ENCODE measurements around the gene LCTL.

LCTL gene, protein sequence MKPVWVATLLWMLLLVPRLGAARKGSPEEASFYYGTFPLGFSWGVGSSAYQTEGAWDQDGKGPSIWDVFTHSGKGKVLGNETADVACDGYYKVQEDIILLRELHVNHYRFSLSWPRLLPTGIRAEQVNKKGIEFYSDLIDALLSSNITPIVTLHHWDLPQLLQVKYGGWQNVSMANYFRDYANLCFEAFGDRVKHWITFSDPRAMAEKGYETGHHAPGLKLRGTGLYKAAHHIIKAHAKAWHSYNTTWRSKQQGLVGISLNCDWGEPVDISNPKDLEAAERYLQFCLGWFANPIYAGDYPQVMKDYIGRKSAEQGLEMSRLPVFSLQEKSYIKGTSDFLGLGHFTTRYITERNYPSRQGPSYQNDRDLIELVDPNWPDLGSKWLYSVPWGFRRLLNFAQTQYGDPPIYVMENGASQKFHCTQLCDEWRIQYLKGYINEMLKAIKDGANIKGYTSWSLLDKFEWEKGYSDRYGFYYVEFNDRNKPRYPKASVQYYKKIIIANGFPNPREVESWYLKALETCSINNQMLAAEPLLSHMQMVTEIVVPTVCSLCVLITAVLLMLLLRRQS

DNA sequence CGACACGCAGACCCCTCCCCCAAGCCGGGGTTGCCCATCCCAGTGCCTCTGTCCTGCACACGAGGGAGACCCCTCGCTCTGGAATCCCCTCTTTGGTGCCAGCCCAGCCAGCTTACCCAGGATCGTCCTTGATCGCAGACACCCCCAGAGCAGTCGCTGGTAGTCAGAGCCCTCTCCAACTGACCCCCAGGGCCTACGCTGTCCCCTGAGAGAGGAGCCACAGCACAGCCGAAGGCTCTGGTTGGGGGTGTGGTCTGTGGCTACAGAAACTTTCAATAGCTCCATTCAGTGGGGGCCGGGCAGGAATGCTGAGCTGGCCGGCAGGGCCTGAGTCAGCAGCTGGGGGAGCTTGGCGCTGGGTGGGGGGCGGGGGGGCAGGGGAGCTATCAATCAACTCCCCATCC is at the start of gene LCTL:
Gene LCTL, minus strand, starts transcription at position 258 of the 404 bp plus-strand sequence. CDS start 633 bp downstream, outside the sequence.
- peak; percentile 74 for DNase-seq (ENCODE audit: low read depth)

DNA sequence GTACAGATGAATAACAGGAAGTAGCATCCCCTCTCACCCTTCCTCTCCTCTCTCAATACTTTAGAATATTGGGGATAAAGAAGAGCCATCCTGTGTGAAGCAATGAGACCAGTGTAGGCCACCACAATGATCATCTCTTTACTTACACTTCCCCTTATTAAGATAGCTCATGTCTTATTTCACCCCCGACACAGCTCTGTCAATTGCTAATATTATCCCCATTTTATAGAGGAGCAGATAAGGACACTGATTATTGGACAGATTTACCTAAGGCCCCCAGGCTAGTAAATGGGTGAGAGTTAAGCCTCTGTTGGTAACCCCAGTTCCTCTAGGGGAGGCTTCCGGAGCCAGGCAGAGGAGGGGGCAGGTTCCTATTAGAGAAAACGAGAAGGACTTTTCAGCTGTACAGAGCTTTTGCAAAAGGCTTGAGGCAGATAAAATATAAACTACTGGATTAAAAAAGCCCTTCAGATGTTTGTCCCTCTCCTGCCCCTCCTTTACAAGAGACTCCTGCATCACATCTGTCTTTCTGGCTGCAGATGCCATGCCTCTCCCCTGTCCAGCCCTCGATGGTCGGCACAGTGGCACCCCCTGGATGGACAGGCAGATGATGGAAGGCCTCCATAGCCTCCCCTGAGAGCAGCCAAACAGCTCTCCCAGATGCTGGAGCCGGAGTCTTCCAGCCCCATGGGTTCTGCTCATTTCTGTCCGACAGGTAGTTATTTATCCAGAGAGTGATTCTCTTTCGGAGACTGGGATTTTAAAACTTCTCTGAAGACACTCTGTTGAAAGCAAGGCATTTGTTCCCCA is 49.4 kb upstream of the LCTL start:
- no peak for DNase-seq (ENCODE audit: low read depth)

DNA sequence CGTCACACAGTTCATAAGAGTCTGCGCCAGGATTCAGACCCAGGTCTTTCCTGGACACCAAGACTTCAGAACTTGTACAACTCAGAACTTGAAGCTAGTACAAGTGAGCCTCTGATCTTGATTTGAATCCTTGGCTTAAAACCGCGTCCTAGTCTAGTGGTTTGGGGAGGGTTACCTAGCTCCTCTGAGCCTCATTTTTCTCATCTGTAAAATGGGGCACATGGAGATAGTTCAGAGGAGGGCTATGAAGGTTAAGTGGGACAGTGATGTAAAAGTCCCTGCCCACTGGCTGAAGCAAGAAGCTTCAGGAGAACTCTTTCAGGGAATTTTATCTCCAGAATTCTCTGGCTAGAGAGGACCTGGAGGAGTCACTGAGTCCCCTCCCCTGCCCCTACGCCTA is 48.7 kb upstream of the LCTL start:
- DNase-seq (ENCODE audit: low read depth) = no peak

DNA sequence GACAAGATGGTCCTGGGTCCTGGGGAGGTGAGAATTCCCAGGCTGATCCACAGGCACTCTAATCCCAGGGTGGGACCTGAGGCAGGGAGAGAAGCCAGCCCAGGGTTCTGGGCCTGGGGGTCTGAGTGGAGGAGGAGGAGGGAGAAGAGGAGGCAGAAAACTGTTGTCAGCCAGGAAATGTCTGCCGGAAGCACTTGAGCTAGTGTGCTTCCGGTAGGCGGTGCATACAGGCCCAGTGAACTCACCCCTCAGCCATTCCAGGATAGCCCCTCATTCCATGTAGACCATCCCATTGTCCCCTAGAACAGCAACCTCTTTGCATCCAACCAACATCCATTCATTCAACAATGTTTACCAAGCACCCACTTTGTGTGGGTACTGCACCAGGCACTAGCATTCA is 47.9 kb upstream of the LCTL start:
- no peak for DNase-seq (ENCODE audit: low read depth)

DNA sequence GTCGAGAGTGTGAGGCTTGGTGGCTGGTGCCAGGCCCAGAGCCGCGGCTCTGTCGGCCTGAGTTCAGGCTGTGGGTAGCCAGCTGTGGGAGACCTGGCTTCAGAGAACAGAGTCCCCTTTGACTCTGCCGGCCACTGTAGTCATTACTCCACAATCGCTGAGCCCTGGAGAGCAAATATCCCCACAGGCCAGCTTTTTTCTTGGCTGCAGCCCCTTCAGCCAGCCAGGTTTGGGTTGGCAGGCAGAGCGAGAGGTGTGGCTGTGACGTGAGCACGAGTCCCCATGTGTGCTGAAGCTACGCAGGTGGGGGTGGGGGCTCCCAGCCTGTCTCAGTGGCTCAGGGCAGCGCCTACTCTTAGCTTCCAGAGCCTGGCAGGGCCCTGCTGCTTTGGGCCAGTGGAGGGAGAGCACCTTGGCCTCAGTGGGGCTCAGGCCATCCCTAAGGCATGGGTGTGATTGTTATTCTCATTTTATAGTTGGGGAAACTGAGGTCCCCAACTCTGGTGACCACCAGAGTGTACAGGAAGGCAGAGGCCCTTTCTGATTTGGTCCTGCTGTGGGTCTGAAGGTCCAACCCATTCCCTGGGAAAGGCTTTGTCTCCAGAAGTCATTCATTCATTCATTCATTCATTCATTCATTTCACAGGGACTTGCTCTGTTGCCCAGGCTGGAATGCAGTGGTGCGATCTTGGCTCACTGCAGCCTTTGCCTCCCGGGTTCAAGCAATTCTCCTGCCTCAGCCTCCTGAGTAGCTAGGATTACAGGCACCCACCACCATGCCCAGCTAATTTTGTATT is 45.7 kb upstream of the LCTL start:
- DNase-seq (ENCODE audit: low read depth) = no peak

DNA sequence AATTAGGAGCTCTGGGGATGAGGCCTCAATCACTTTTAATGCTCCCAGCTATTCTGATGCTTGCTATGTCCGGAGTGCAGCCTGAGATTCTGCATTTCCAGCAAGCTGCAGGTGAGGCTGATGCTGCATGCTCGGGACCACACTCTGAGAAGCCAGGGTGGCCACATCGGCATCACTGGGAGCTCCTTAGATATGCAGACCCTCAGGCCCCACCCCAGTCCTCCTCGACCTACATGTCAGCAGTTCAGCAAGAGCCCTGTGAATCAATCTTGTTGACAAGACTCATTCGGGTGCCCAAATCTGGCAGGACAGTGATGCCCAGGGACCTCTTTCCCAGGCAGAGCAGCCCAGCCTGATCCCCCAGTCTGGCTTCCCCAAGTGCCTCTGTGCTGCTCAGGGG is 44.1 kb upstream of the LCTL start:
- no peak for DNase-seq (ENCODE audit: low read depth)

DNA sequence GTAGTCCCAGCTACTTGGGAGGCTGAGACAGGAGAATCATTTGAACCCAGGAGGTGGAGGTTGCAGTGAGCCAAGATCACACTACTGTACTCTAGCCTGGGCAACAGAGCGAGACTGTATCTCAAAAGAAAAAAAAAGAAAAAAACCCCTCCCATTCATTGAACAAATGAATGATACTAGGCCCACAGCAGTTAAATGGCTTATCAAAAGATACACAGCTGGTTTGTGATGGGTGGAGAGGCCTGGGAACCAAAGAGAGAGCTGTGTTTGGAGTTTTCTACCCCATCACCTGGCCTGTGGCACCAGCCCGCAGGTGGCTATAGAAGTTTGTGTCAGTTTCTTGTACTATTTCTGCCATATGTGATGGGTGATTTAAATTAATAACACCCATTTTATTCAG is 43.1 kb upstream of the LCTL start:
- no peak for DNase-seq (ENCODE audit: low read depth)

DNA sequence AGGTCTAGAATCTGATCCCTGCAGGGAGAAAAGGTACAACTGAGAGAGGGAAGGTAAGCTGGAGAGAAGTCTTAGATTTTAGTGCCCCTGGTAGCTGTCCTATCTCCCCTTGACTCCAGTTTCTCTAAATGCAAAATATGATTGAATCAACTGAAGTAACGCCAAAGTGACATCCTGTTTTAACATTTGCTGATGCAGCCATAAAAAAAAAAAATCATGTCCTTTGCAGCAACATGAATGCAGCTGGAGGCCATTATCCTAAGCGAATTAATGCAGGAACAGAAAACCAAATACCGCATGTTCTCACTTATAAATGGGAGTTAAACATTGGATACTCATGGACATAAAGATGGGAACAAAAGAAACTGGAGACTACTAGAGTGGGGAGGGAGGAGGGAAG is 42.4 kb upstream of the LCTL start:
- DNase-seq (ENCODE audit: low read depth) = no peak

DNA sequence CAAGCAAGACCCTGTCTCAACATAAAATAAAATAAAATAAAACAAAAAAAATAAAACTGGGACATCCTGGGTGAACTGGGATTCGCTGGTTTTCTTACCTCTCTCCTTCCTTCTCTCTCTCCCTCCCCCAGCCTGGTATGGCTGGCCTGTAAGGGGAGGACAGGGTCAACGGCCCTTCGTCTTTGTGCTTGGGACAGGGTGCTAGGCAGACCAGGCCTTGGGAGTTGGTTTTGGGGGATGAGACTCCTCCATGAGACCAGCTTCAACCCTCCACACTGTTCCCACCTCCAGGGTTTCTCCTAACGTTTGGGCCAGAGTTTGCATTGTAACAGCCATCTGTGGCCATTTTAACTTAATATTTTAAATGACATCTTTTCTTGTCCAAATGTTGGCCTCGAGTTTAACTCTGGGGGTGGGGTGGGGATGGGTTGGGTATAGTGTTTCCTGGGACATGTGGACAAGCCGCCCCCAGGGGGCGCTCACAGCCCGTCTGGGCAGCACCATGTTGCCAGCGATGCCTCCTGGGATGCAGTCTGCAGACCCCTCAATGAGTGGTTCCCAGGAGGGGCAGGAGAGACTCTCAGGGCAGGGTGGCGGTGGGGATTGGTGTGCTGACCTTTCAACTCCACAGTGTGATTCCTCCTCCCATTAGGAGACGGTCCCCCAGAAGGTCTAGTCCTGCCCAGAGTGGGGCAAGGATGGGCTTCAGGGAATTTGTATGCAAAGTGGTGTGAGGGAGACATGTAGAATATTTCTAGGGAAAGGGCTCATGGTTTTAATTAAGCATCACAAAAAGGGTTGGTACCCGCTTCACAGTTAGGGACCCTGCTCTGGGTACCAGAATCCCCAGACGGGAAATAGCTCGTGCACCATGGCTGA is 37.7 kb upstream of the LCTL start:
- peak; percentile 58 for DNase-seq (ENCODE audit: low read depth)

DNA sequence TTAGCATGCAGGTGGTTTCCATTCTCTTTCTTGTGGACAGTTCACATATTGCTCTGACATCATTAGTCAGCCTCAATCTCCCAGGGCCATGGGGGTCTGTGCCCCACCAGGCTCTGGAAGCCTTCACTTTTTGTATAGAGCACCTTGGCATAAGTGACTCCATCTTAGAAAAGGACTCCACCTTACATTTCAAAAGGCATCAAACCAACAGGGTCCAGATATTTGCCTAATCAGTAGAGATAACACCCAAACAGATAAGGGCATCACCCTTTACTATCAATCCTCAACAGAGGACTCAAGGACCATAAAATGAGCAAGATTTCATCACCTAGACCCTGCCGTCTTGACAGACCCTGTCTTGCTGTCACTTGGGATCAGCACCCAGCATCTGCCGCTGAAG is 35.7 kb upstream of the LCTL start:
- DNase-seq (ENCODE audit: low read depth) = no peak

DNA sequence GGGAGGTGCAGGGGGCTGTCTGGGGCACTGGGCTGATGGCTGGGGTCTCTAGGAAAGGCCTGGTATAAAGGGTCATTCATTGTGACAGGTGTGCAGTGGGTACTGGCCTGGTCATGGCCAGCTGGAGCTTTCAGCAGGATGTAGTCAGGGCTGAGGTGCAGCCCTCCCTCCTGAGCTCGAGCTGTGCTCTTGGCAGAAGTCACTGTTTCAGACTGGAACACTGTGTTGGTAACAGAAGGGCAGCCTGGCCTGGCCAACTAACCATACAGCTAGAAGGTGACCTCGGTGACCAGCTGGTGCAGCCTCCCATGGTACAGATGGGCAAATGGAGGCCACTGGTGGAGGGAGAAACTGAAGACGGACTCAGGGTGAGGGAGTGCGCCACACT is 34.4 kb upstream of the LCTL start:
- no peak for DNase-seq (ENCODE audit: low read depth)

DNA sequence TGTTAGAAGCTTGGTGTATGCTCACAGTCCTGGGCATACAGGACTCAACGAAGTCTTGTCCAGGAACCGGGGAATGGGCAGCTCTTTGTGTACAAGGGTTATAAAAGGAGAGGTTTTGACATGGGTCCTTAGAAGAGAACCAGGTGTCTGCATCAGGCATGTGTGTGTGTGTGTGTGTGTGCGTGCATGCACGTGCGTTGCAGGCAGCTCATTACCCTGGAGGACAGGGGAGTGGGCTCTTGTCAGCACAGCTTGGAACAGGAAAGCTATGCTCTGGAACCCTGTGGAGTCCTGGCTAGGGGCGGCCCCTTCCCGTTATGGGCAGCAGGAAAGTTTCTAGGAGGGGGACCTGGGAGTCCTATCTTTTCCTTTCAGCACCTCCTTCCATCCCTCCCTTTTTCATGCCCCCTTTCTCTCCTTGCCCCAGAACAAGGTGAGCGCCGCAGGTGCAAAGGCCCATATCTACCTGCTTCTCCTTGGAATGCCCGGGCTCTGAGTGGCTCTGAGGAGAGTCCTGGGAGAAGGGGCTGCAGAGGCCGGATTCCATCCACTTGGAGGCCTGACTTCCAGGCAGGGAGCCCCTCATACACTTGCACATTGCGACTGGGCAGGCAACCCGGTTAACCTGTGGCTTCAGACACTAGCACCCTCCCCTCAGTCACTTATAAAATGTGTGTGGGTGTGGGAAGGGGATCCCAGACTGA is 33.9 kb upstream of the LCTL start:
- no peak for DNase-seq (ENCODE audit: low read depth)

DNA sequence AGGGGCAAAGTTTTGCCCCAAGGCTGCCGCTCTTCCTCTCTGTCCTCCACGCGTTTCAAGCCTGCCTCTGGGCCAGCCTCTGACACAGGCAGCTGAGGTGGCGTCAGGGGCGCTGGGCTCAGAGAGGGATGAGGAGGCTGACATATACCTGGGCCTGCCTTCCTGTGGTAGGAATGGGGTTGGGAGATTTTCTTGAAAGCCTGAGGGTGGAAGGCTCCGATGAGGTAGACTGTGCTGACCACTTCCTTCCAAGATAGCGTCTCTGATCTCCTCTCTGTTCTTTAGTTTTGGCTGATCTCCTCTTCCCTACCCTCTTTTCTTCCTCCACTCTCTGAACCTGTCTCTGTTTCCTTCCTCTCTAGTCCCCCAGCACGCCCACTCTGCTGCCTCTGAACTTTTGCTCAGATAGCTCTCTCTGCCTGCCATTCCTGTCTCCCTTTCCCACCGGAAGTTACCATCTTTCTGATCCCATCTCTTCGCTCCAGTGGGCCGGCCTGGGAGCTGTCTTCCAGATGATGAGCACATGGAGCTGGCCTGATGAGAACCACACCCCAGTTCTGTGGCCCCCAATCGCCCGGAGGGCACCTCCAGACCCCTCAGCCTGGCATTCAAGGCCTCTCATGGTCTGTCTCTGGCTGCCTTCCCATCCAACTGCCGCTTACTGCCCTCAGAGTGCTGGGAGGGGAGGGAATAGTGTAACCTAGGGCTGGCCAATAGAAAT is 32.5 kb upstream of the LCTL start:
- no peak for DNase-seq (ENCODE audit: low read depth)

DNA sequence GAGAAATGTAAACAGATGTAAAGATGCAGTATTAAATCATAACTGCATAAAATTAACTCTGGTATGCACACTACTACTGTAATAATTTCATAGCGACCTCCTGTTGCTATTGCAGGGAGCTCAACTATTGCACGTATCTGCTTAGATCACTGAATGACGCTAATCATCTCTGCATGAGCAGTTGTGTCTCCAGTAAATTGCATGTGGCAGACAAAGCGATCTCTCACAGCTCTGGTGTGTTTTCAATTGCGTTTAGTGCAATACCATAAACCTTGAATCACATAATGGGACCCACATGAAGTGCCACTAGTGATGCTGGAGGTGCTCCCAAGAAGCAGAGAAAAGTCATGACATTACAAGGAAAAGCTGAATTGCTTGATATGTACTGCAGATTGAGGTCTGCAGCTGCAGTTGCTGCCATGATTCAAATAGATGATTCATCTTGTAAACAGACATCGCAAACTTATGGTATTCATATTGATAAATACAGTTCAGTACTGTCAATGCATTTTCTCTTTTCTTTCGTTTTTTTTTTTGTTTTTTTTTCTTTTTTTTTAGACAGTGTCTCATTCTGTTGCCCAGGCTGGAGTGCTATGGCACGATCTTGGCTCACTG is 30.2 kb upstream of the LCTL start:
- no peak for DNase-seq (ENCODE audit: low read depth)

DNA sequence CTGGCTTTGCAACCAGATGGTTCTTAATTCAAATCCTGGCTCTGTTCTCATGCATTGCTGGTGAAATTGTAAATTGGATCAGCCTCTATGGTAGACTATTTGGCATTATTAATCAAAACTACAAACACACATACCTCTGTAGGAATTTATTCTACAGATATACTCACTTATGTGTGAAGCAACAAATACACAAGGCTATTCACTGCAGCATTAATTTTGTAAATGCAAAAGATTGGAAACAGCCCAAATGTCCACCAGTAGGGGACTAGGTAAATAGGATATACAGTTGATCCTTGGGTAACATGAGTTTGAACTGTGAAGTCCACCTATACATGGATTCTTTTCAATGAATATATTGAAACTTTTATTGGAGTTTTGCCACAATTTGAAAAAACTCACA is 29.5 kb upstream of the LCTL start:
- no peak for DNase-seq (ENCODE audit: low read depth)

DNA sequence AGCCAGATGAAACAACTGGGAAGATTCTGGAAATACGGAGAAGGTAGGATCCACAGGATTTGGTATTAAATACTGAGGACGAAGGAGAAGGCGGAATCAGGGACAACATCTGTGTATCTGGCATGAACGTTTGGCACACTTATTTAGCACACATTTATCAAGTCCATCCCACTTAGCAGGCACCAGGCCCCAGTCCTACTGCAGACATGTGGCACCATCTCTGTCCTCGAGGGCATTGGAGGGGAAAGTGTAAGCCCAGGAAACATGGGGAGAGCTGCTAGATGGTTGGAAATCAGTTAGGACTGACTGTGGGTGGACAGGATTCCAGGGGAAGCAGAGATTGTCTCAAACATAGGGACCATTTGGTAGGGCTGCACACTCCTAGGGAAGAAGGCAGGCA is 29.0 kb upstream of the LCTL start:
- no peak for DNase-seq (ENCODE audit: low read depth)

DNA sequence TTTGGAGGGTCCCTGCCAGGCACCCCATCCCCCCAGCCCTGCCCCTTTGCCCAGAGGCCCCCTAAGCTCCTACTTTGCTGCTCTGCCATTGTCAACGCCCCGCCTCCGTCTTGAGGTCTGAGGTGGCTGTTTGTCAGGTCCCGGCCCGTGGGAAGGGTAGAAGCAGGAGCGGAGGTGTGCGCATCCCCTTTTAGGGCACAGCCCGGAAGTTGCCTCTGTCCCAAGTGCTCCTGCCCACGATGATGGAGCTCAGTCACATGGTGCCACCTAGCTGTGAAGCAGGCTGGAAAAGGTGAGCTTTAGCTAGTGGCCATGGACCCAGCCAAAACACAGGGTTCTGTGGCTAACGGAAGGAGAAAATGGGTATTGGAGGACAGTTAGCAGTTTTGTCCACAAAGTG is 28.5 kb upstream of the LCTL start:
- no peak for DNase-seq (ENCODE audit: low read depth)

DNA sequence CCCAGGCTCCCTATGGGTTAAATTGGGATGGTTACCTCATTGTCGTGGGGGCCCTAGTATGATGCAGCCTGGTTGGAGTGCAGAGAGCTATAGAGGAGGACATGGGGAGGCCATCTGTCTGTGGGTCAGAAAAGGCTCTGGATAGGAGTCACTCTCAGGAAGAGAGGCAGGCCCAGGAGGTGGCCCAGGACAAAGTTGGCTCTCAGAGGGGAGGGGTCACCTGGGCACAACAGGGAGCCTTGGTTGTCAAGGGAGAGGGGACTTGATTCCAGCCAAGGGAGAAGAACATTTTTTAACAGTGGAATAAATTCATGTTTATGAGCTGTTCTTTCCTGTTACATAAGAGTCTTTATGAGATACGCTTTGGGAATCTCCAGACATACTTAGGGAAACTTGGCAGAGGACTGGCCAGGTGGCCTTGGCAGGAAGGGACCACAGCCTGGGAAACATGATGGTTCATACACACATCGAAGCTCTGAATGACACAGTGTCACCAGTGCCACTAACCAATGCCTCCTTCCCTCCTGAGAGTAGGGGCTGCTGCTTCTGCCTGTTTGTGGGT is 27.5 kb upstream of the LCTL start:
- no peak for DNase-seq (ENCODE audit: low read depth)

DNA sequence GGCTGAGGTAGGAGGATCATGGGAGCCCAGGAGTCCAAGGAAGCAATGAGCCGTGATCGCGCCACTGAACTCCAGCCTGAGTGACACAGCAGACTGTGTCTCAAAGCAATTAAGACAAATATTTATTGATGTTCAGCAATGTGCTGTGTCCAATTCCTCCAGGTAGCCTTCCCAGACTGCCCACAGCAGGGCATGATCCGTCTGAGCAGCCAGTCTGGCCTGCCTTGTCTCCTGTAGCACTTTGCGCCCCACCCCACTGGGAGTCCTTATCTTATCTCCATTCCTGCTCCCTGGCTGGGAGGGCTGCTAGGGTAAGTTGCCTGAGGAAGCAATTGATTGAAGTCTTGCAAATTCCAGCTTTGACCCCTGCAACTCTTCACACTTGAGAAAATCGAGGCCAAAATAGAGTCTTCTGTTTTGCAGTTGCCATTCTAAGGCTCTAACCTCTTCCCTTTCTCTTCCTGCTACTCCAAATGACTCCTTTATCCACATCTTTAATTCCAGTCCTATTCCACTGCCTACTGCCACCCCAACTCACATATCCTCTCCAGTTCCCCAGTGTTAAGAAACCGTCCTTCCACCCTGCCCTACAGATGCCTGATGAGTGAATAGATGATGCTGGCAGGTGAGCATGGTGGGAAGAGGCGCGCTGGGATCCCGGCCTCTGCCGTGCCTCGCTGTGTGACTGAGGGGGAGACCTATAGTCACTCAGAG is 26.9 kb upstream of the LCTL start:
- DNase-seq (ENCODE audit: low read depth) = no peak
